Stimulated activated CD8-positive, alpha-beta memory T cell treated with anti-CD3 and anti-CD28 coated beads, Interleukin-15, amount 100 ng/mL, for 4 hours (primary cell): Measurements from ENCODE around the gene BCR.

Experiments used
- DNase-seq, 2 donors: peaks; one replicate each; pipeline ENCODE4 v3.0.0-alpha.2; 2020; ENCODE audit warnings: low read depth in 2 of 2

Gene BCR

DNA sequence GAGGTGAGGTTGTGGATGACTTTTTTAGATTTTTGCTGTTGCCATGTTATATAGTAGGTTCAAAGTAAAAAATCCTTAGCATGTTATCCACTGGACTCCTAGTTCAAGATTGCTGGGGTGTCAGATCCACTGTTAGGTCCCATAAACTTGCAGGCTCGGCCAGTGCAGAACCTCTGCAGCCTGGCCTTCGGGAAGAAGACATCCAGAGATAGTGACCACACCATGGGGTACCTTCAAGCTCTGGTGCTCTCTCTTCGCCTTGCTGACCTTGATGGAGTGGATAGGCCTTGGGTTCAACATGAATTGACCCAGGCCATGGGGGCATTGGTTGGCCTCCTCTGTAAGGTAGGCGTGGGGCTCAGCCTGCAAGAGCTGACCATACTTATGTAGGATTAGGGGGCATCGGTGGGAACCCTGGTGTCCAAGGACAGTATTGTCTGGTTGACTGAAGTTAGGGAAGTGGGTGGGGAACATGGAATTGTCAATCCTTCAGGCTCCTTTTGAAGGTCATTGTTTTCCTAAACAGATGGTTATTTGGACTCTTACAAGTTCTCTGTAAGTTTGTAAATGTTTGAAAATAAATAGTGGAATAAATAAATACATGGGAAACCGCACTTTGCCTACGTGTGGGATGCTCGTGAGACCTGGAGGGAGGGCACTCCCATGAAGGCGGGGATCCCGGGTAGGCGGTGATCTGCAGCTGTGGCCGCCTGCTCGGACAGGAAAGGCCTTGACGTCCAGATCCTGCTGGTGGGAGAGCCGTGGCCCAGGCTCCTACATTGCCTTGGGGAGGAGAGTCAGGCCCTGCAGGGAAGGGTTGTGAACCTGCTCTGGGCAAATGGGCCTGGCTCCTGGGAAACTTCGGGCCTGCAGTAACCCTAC is 37.1 kb downstream of the BCR start:
- DNase-seq = no peak

- no peak for DNase-seq
Observed at GRCh38 chr22:23218053-23218866, 38.0 kb downstream of the BCR start.

DNA sequence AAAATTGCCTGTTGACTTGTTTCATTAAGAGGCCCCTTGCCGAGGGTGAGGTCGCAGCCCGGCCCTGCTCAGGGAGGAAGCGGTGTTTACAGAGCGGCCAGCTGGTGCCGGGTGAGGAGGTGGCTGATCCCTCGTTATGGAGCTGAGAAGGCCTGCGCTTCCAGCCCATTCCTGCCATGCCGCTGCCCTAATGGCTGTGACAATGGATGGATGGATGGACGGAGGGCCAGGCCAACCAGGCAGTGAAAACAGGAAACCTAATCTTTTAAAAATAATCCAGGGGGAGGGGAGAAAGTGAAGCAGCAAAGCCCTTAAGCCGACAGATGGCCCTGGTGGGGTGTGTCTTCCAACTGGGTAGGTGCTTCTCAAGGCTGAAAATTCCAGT is 38.5 kb downstream of the BCR start:
- DNase-seq = no peak

DNA sequence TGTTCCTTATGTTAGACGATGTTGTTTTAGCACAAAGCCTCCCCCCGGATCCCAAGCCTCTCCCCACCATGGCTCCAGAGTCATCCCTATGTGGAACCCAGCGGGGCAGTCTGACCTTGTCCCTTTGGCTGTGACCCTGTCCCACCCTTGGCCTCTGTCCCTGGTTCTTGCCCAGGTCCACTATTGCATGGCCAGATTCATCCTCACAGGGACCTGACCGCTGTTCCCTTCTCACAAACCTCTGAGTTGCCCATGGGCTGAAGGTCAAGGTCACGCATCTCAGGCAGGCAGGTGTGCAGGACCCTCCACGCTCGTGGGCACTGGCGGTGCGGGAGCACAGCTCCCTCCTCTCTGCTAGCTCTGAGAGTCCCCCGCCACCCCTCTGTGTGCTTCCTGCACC is 39.0 kb downstream of the BCR start:
- no peak for DNase-seq

- DNase-seq = peak in 1 of 2 donors; percentile 33
Observed at GRCh38 chr22:23219822-23220484, 39.6 kb downstream of the BCR start.

DNA sequence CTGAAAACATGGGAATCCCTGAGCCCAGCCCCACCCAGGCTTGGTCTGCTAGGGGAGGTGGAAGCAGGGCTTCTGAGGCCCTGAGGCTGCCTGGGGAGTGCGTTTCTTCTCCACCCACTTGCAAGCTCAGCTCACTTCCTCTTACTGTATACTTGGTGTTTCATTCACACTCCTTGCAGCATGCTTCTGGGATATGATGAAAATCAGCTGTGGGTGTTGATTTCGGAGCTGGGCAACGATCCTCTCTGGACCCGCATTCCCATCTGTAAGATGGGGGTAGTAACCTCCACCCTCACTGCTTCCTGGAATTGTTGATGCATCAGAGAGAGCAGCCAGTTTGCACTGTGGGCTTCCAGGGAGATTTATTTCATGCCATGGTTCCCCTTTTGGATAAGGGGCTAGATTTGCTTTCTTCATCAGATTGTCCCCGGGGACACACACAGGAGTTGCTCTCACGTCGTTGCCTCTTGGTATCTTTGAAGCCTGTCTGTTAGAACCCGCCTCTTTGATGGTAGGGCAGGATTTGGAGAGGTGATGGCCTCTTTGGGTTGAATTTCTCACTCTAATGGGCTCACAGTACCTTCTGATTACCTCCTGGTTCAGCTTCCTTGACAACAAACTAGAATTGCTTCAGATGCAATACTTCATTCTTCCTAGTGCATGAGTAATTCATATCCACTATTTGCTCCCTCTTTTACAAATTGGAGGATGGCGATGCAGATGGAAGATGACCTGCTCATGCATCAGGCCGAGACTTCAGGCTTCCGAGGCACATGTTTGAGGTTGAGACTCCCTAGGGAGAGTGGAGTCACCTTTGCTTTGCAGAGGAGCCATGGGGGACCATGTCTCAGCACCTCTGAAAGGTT is 40.4 kb downstream of the BCR start:
- DNase-seq = no peak

GRCh38 chr22:23221351-23221804 is 41.1 kb downstream of the BCR start:
- no peak for DNase-seq

GRCh38 chr22:23222033-23222792 is 41.9 kb downstream of the BCR start:
- DNase-seq = no peak

DNA sequence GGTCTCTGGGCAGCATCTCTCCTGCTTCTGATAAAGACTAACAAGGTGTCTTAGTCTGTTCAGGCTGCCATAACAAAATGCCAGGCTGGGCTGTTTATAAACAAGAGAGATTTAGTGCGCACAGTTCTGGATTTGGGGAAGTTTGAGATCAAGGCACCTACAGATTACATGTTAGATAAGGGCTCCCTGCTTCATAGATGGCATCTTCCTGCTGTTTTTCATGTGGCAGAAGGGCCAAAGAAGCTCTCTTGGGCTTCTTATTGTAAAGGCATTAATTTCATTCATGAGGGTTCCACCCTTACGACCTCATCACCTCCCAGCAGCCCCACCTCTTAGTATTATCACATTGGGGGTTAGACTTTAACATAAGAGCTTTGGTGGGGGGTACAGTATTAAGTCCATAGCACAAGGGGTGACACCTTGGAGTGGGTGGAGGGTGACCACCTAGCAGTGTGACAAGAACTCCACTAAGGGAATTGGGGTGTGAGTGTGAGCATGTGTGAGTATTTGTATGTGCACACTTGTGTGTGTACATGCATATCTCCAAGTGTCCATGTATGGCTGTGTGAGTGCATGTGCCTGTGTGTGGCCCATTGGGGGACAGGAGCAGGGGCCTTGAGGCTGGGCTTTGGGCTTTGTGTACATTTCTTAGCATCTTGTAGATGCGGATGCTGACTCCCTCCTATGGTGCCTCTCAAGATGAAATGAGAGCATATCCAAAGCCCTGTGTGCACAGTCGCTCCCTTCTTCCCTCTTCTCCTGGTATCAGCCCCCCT is 42.7 kb downstream of the BCR start:
- DNase-seq = no peak

DNA sequence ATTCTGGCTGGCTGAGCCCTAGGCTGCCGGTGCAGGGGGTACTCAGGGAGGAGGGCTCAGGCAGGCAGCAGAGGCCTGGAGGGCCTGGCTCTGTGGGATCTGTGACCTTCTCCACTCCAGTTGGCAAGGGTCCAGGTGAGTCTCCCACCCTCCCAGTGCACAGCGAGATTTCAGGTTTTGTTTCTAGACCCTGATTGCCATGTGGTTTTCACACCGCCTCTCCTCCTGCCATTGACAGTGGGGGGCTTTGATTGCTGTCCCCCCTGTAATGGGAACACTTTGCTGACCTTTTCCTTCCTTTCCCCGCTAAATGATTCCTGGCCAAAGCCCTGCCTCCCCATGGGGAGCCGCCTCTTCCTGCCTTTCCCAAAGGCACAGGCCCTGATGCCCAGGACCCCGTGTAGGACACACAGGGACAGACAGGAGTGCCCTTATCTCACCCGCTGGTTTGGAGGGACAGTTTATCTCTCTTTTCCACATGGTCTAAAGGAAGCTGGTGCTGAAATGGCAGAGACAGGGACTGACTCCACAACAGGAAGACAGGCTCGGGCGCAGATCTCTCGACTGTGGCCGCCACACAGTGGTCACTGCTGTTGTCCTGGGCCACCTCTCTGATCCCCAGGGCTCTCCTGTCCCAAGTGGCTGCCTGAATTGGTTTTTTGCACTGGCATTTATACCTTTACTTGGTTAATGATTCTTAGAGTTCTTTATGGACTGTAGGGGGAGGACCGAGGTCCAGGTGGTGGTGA is 43.4 kb downstream of the BCR start:
- no peak for DNase-seq

GRCh38 chr22:23224846-23225245 is 44.5 kb downstream of the BCR start:
- no peak for DNase-seq

DNA sequence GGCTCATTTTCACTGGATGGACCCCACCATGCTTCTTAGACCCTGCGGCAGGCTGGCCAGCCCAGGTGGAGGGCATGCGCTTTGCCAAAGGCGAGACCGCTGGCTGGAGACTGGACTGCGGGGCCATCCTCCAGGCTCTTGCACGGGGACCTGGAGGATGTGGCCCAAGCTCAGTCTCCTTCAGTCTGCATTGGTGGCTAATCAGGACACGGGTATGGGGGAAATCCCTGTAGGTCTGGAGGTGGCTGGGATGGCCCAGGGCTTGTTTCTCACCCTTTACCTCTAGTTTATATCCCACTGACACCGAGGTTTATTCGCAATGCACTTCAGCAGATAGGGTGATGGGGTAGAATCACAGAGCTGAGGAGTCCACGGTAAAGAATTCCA is 45.0 kb downstream of the BCR start:
- no peak for DNase-seq

GRCh38 chr22:23225724-23226496 is 45.6 kb downstream of the BCR start:
- DNase-seq = no peak

DNA sequence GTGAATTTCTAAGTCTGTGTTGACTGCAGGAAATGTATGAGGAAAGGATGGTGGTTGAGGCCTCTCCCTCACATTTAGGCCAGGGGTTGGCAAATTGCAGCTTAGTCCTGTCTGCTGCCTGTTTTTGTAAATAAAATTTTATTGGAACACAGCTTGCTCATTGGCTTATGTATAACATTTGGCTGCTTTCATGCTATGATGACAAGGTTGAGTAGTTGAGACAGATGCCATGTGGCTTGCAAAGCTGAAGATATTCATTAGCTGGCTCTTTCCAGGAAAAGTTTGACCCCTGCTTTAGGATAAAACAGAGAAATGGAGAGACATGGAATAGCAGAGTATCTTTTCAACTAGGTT is 46.2 kb downstream of the BCR start:
- no peak for DNase-seq

GRCh38 chr22:23227380-23227779 is 47.1 kb downstream of the BCR start:
- no peak for DNase-seq

GRCh38 chr22:23228503-23228902 is 48.2 kb downstream of the BCR start:
- no peak for DNase-seq

- no peak for DNase-seq
Observed at GRCh38 chr22:23229646-23230045, 49.3 kb downstream of the BCR start.

- no peak for DNase-seq
Observed at GRCh38 chr22:23230348-23231068, 50.2 kb downstream of the BCR start.
